CD1c-positive myeloid dendritic cell (primary cell): ENCODE results near the gene LEPR.
"Not testable (repeated sequence)": the region's sequence is repeated elsewhere in the genome, so short reads cannot be mapped to it uniquely, and the experiment has no call there.

Source experiments
- DNase-seq: peaks from one replicate; pipeline ENCODE4 v3.0.0-alpha.2; 2016; ENCODE audit errors: extremely low spot score

LEPR gene, protein sequence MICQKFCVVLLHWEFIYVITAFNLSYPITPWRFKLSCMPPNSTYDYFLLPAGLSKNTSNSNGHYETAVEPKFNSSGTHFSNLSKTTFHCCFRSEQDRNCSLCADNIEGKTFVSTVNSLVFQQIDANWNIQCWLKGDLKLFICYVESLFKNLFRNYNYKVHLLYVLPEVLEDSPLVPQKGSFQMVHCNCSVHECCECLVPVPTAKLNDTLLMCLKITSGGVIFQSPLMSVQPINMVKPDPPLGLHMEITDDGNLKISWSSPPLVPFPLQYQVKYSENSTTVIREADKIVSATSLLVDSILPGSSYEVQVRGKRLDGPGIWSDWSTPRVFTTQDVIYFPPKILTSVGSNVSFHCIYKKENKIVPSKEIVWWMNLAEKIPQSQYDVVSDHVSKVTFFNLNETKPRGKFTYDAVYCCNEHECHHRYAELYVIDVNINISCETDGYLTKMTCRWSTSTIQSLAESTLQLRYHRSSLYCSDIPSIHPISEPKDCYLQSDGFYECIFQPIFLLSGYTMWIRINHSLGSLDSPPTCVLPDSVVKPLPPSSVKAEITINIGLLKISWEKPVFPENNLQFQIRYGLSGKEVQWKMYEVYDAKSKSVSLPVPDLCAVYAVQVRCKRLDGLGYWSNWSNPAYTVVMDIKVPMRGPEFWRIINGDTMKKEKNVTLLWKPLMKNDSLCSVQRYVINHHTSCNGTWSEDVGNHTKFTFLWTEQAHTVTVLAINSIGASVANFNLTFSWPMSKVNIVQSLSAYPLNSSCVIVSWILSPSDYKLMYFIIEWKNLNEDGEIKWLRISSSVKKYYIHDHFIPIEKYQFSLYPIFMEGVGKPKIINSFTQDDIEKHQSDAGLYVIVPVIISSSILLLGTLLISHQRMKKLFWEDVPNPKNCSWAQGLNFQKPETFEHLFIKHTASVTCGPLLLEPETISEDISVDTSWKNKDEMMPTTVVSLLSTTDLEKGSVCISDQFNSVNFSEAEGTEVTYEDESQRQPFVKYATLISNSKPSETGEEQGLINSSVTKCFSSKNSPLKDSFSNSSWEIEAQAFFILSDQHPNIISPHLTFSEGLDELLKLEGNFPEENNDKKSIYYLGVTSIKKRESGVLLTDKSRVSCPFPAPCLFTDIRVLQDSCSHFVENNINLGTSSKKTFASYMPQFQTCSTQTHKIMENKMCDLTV

DNA sequence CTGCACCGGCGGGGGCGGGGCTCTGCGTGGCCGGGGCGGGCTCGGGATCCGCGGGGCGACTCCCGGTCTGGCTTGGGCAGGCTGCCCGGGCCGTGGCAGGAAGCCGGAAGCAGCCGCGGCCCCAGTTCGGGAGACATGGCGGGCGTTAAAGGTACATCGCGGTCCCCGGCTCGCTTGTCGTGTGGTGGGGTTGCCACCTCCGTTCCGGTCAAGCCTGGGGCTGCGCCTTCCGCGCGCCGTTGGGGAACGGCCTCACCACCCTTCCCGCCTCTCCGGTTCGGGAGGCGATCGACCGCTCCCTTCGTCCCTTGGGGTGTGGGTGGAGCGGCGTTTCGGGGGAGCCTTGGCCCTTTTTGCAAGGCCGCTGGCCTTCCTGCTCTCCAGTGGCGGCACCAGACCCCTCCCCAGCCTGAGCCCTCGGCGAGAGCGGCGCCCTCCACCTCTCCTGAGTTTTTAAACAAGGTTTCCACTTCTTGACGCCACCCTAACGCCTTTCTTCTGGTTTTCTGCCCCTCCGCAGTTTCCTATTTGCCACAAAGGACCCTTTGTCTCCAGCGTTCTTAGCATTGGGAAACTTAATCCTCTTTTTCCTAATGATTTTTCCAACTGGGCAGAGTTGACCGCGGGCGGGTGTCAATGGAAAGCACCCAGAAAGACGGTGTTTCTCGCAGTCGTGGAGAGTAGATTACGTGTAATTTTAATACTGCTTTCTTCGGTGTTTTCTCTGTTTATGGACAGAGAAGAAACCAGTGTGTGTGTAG is at the start of gene LEPR, which contains the start of gene LEPROT:
Gene LEPR, plus strand, starts transcription at position 79 of the 761 bp plus-strand sequence. CDS start 144,898 bp downstream, outside the sequence.
Gene LEPROT, plus strand, starts transcription at position 79 of the 761 bp plus-strand sequence. Its CDS starts 57 bp downstream, at position 136.
- DNase-seq: no peak

DNA sequence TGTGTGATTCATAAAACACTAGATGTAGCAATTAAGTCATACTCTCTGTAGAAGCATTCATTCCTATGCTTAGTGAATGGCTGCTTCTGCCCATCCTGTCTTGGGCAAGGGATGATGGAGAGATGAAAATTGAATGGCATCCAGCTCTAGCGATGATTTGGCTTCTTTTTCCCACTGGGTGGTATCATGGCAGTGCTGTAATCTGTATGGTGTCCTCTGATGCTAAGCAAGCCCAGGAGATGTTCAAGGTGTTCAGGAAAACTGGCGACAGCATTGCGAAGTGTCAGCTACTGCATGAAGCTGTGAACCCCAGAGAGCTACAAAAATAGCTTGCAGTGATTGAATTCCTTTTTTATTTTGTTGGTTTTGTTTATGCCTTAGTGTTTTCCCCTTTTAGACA is 48.9 kb upstream of the LEPR start:
- no peak for DNase-seq

DNA sequence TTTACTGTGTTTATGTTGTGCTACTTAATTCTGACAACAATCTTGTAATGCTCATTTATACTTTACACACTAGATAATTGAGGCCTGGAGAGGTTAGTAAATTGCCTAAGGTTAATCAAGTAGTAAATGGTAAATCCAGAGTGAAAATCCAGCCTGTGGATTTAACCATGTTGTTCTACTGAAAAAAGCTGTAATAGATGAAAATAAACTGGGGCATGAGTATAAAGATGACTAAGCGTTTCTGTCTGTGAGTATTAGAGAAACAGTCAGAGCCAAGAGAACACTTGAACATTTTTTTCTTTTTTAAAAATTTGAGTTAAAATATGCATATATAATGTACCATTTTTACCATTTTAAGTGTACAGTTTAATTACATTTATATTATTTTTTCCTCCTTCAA is 47.9 kb upstream of the LEPR start:
- DNase-seq: no peak

DNA sequence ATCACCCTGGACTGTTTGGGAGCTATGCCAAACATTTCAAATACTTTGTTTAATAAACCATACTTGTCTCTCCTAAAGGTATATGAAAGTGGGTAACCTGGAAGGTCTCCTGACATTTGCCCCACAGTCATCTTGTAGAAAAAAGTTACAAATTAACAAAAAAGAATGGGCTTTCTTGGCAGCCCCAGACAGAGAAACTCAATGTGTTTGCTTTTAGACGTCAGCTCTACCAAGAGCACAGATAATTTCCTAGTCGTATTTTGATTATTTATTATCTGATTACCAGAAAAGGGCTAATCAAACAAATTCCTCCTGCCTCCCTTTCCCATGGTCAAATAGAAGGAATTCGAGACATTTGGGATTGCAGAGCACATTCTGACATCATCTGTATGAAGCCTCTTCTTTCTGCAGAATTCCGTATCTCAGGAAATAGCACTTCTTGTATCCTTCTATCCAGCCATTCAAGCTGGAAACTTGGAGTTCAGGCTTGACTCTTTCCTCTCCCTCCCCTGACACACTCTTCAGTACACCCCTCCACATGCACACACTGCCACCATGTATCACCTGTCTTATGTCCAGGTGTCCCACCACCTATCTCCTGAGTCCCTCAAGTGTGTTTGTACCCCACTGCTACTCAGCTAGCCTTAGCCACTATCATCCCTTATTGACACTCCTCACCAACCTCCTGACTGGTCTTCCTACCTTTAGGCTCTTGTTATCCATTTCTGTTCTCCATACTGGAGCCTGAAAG is 42.8 kb upstream of the LEPR start:
- no peak for DNase-seq

DNA sequence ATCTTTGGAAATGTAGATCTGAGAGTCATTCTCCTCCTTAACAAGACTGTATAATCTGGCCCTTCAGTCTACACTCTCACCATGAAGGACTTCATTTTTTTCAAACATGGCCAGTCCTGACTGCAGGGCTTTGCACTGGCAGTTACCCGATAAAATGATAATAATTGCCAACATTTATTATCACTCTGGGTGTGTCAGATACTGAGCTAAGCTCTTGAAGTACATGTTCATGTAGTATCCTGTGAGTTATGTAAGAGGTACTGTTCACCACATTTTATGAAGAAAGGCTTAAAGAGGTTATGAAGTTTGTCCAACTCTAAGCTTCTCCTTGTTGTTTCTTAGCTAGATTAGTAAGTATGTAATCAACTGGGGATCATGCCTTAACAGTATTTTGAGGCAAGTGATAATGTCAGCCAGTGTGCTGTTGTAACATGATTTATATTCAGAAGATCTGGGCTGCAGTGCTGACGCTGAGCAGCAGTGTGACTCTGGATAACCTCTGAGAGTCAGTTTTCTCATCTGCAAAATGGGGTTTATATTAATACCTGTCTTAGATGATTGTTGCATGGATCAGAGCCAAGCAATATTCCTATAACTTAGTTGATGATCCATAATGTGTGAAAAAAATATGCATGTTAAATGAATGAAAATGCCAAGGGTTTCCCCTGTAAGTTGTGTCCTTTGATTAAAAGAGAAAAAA is 42.1 kb upstream of the LEPR start:
- no peak for DNase-seq

DNA sequence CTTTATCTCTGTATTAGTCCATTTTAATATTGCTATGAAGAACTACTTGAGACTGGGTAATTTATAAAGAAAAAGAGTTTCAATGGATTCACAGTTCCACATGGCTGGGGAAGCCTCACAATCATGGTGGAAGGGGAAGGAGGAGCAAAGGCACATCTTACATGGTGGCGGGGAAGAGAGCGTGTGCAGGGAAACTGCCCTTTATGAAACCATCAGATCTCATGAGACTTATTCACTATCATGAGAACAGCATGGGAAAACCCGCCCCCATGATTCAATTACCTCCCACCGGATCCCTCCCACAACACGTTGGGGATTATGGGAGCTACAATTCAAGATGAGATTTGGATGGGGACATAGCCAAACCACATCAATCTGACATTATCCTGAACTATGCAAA is 36.0 kb upstream of the LEPR start:
- DNase-seq: not testable (repeated sequence)

DNA sequence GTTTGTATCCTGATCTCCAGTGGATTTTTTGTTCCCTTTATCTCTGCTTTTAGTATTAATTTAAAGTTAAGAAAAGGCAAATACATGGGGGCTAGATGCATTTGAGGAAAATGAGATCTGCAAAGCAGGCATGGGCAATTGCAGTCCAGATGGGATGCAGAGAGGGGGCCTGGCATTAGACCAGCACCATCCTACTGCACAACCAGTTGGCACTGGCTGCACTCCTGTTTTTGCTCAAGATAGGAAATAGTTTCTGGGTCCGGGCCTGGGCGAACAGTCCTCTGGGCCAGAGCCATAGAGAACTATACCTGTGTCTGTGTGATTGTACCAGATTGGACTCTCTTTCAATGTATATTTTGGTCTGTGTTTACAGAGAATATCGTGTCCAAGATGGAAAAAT is 34.0 kb upstream of the LEPR start:
- DNase-seq: no peak

DNA sequence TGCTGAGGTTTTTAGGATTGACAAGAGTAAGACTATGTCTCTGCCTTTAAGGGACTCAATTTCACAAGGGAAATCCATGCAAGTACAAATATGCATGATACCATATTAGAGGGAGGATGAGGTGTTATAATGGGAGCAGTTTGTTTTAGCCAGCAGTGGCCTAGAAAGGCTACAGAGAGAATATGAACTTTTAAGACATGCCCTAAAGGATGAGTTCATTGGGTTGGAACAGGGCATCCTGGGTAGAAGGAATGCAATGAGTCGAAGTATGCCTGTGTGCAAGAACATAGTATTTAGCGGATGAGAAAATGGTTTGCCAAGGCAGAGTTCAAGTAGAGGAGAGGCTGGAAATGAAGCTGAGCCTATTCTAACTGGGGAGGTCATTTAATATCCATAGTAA is 32.6 kb upstream of the LEPR start:
- DNase-seq: no peak

DNA sequence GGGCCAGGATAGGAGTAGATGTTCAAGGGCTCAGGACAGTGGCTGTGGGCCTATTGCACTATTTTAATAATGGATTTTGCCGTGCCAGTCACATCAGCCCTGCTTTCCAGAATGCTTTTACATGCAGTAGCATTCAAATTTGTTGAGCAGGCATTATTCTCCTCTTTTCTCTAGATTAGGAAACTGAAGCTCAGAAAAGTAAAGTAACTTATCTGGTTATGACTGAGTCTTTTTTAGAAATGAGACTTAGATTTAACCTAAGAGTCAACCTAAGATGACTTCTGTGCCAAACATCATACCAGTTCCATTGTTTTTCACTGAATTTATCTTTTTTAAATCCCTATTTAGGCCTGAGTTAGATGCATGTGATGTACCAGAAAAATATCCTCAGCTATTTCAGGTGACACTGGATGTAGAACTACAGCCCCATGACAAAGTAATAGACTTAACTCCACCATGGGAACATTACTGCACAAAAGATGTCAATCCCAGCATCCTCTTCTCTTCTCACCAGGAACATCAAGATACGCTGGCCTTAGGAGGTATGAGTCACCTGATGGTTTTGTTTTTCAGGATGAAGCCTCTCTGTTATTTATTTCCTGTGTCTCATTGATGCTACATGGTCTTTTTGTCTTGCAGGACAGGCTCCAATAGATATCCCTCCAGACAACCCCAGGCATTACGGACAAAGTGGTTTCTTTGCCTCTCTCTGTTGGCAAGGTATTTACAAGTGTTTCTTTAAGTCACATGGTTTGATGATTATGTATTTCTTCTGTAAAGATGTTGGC is 31.4 kb upstream of the LEPR start:
- DNase-seq: no peak

DNA sequence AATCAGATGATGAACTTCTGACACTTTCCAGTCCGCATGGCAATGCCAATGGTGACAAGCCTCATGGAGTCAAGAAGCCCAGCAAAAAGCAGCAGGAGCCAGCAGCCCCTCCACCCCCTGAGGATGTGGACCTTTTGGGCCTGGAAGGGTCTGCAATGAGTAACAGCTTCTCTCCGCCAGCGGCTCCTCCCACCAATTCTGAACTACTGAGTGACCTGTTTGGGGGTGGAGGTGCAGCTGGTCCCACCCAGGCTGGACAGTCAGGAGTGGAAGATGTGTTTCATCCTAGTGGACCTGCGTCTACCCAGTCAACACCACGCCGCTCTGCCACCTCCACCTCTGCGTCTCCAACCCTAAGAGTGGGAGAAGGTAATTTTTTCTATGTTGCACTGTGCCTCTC is 28.0 kb upstream of the LEPR start:
- DNase-seq: no peak

DNA sequence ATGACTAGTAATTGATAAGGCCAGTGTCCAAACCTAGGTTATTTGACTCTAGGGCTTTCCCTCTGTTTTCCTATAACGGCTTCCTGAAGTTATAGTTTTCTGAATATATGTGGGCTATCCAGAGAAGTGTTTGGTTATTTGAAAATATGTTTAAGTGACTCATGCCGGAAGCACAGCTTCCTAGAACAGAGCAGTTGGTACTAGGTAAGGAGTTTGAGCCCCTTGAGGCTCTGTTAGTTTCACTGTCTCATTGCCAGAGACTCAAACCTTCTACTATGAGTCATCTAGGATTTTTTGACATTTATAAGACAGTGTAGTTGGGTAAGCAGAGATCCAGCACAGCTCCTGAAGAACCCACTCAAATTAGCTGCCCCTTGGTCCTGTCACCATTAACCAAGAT is 27.1 kb upstream of the LEPR start:
- DNase-seq: no peak

DNA sequence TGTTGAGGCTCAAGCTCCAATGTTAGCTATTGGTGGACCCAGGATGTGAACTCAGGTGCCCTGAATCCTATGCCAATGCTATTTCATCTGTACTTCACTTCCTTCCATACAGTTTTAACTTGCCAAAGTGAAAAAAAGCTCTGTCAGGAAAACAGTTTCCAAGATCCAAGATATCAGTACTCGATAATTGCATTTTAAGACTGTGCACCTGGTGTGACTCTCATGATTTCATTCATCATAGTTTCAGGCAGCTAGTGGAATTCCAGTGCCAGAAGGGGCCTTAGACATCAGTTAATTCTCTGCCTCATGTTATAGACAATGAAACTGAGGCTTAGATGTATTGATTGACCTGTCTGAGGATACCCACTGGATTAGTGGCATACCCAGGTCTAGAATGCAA is 26.5 kb upstream of the LEPR start:
- DNase-seq: no peak

DNA sequence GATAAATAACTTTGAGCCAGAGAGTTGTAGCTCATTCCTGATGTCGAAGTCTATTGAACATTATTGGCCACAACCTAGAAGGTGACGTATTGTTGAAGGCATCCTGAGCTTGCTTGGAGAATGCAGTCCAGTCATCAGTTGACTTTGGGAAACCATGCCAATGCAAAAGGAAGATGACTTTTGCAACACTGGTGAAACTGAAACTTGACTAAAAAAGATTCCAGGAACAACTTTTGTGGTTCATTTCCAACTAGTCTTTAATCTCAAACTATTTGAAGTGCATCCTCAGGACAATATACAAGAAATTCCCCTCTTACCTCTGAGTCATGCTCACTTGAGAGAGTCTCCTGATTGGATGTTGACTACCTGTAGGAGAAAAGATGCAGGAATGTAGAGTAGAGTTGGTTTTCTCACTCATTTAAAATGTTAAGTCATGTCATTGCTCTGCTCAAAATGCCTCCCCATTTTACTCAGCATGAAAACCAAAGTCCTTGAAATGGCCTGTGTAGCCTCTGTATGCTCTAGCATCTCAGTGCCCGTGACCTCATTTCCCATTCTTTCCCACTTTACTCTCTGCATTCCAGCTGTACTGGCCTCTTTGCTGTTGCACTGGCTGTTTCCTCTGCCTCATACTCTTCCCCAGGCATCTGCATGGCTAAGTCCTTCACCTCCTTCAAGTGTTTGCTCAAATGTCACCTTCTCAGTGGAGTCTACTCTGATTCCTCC is 24.4 kb upstream of the LEPR start:
- peak; percentile 3 for DNase-seq

DNA sequence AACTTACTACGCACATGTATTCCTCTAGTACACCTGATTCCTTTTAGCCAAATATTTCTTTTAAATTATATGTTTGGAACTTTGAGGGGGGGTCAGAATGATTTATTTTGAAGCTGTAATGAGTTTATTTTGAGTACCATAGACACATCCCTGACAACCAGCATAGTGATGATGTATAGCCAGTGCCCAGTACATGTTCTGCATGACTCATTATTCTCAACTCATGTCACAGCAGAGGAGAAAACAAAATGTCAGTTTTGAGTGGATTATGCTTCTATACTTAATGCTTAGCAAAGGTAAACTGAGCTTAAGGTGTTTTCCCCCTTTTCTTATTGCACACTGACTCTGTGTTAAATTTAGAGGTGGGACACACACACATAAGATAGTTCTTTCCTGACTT is 22.4 kb upstream of the LEPR start:
- no peak for DNase-seq

DNA sequence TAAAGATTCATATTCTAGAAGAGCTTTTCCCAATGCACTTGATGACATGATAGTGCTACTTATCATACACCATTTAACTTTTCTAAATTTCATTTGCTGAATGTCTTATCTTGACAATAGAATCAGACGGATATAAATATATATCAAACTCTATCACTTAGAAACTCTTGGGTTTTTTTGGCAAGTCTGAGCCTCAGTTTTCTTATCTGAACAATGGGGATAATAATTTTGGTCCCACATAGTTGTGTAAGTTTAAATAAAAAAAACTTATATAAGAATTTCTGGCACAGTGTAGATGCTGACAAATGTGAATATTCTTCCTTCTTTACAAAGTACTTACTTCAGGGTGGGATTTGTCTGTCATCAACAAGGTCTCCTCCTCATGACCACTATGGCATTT is 21.5 kb upstream of the LEPR start:
- no peak for DNase-seq

DNA sequence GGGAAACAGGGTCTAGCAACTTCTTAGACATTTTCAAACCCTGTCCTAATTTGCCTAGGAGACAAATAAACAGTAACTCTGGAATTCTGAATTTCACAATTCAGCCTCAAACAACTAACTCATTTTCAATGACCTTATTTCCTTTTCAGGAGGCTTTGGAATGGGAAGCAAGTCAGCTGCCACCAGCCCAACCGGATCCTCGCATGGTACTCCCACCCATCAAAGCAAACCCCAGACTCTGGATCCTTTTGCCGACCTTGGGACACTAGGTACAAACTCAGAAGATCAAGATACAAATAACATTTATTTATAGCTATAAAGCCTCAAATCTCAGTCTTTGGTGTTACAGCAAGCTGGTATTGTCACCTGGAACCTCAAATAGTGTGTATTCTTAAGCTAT is 18.9 kb upstream of the LEPR start:
- DNase-seq: no peak

DNA sequence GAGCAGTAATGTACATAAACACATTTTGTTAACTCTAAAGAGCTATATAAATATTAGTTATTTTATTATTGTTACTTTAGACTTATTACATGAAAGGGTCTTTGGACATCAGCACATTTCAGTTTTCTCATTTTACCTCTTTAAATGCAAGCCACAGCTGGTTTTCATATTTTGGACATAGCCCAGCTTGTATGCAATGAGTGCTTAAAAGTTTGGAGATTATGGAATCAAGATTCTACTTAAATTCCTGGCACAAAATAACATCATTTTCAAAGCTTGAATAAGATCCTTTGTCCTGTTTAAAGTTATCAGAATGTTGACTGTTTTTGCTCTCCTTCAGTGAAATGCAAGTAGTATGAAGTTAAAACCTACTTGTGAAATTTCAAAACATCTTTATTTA is 15.5 kb upstream of the LEPR start:
- no peak for DNase-seq

DNA sequence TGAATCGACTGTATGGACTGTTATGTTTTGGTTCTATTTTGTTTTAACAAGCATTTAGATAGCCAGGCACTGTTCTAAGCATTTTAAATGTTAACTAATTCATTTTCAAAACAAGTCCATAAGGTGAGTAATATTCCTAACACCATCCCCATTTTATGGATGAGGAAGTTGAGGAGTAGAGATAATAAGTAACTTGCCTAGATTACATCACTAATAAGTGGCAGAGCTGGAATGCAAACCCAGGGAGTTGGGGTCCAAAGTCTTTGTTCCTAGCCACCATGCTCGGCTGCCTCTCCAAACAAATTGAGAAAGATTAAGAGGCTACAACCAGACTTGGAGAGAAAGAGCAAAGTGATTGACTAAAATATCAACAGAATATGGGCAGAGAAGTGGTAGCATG is 12.6 kb upstream of the LEPR start:
- no peak for DNase-seq

DNA sequence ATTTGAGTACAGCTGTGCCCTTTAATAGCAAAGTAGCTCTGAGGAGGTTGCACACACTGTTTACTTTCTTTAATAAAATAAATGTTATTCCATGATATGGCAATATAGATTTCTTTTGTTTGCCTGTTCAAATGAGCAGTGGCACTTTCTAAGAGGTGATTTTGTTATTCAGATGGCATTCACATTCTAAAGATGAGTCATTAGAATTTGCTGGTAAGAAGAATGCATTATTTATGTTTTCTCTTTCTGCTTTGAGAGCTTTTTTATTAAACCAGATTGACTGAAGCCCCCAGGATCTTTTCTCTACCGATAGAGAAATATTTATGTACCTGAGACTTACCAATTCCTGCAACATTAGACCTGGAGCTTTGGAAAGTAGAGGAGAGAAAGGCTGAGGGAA is 11.2 kb upstream of the LEPR start:
- no peak for DNase-seq
